Thyroid gland (tissue), 4 donors: ENCODE measurements around the gene TBX2. TPM values are rescaled to one million over a fixed set of nuclear protein-coding genes. Genes with fewer than 3 reads are reported as not detected.

ENCODE experiments used
- DNase-seq, 2 donors: peaks; one replicate each; pipeline ENCODE4 v3.0.0-alpha.2; 2019
- H3K27ac ChIP-seq, 3 donors: fragments of 200-600 bp; sonication (generic); 1 replicate in 2 of 3; 2 replicates in 1 of 3; pipeline ENCODE4 v1.5.1; 2016 to 2019; ENCODE audit warnings: mild to moderate bottlenecking in 1 of 3, moderate library complexity in 1 of 3
- H3K27me3 ChIP-seq: fragments of 200-600 bp; sonication (generic); one replicate; pipeline ENCODE4 v1.5.1; 2019
- H3K36me3 ChIP-seq, 2 donors: fragments of 200-600 bp; sonication (generic); one replicate each; pipeline ENCODE4 v1.5.1; 2016 to 2019
- H3K4me1 ChIP-seq, 2 donors: fragments of 200-600 bp; sonication (generic); one replicate each; pipeline ENCODE4 v1.5.1; 2017 to 2019
- H3K4me3 ChIP-seq, 3 donors: fragments of 200-600 bp; sonication (generic); replicated peaks in 1 of 3; 1 replicate in 2 of 3; 2 replicates in 1 of 3; pipeline ENCODE4 v1.5.1; 2016; ENCODE audit warnings: mild to moderate bottlenecking in 1 of 3
- H3K9me3 ChIP-seq: fragments of 200-600 bp; sonication (generic); one replicate; pipeline ENCODE4 v1.5.1; 2017
- CTCF ChIP-seq, 6 experiments: fragments of 200-600 bp in 3 of 6; fragments of 450-650 bp in 3 of 6; sonication (generic) in 3 of 6; IDR thresholded peaks; one replicate each; pipeline ENCODE4 v1.5.1; 2016 to 2019; ENCODE audit warnings: antibody characterized with exemption in 6 of 6, mild to moderate bottlenecking in 2 of 6, inconsistent platforms in 1 of 6, moderate library complexity in 1 of 6
- POLR2A ChIP-seq, 2 donors: fragments of 450-650 bp; IDR thresholded peaks; one replicate each; pipeline ENCODE4 v1.6.1; 2017; ENCODE audit warnings: antibody characterized with exemption in 2 of 2, mild to moderate bottlenecking in 2 of 2, moderate library complexity in 1 of 2
- WGBS, 2 donors: methylation state at CpG; one replicate each; pipeline ENCODE4 v1.1.5; 2017; 5-methylcytosine and 5-hydroxymethylcytosine counted together
- intact Hi-C: fragments of 100-400 bp; cut with DNase I; formaldehyde crosslinking; loops from one replicate; pipeline ENCODE4 v1.15.1; 2023
- total RNA-seq, 4 donors: library from RNA; depleted of rRNA; stranded (reverse); fragments of >200 nt; gene quantifications; one replicate each; pipeline ENCODE4 v1.2.3, GENCODE V29; 2016

Gene TBX2
- total RNA-seq, 4 donors from 2014 or later: 5.3 to 20.2 (median 11.0) TPM

DNA sequence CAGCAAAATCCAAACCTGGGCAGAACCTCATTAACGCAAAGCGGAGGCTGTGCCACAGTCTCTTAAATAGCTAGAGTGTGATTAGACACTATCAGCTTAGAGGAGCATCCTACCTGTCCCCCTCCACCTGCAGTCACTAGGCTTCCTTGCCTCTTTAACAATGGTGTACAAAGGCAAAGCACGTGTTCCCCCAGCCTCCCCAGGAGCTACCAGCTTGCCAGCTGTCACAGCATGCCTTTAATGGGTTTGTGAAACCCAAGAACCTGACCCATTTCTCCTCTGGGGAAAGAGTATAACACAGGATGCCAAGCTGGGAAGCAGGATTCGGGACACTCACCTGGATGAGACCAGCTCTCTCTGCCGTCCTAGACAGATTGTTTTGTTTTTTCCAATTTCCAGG, 37.2 kb upstream of the TBX2 start:
- no peak for DNase-seq

DNA sequence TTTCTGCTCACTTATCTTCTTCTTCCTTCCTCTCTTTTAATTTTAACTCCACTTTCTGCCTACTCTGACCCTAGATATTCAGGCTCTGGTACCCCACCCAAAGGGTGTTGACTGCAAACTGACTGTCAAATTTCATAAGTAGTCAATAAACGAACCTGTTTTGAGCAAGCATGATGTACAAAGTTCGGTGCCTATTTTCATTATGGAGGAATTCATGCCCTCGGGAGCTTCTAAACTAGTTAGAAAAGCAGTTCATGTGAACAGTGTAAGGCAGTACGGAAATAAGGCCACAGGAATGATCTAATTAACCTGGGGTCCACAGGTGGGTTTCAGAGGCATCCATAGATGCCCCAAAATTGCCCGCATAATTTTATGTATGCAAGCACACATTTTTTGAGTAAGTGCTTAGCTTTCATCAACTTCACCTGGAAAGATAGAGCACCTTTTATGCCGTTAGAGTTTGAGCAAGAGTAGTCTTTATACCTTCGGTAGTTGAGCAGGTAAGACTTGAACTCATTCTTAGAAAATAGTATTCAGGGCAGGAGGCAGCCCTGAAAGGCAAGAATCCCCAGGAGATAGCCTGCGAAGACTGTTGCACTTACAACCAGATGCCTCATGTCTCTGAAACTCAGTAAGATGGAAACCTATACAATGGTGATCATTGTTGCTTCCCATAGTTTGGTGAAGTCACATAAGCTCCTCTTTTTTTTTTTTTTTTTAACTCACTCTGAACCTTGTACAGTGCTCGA, 36.6 kb upstream of the TBX2 start:
- Histone ChIP-seq H3K27me3 (no peaks in the 10 kb centered on the region), H3K27ac (no peak overlapping the region), H3K9me3 (no peaks in the 10 kb centered on the region), H3K4me1 (peaks cover 12 to 14% of the 10 kb centered on the region in 2 donors), H3K4me3 (no peak overlapping the region), H3K36me3 (no peaks in the 10 kb centered on the region)
- 91 to 95% methylated on average over 9 of the region's 9 CpGs for WGBS, 2 donors
- no peak for DNase-seq
- no peak for TF ChIP-seq POLR2A (IDR thresholded peaks at IDR 0.05)
- no peak for TF ChIP-seq CTCF (IDR thresholded peaks at IDR 0.05)
- intact Hi-C loops: no loop called here

More for the DNA sequence above, 37.2 kb upstream of the TBX2 start:
- no peaks in the 10 kb centered on the region for H3K9me3 ChIP-seq
- H3K36me3 ChIP-seq: no peaks in the 10 kb centered on the region
- H3K4me1 ChIP-seq: peaks cover 5 to 8% of the 10 kb centered on the region in 2 donors
- TF ChIP-seq POLR2A (IDR thresholded peaks at IDR 0.05) (no peak), CTCF (IDR thresholded peaks at IDR 0.05) (no peak)
- intact Hi-C loops: no loop called here
- H3K27me3 ChIP-seq: no peaks in the 10 kb centered on the region
- H3K27ac ChIP-seq: no peak overlapping the region
- WGBS, 2 donors: 89 to 95% methylated on average over 5 of the region's 5 CpGs
- no peak overlapping the region for H3K4me3 ChIP-seq

DNA sequence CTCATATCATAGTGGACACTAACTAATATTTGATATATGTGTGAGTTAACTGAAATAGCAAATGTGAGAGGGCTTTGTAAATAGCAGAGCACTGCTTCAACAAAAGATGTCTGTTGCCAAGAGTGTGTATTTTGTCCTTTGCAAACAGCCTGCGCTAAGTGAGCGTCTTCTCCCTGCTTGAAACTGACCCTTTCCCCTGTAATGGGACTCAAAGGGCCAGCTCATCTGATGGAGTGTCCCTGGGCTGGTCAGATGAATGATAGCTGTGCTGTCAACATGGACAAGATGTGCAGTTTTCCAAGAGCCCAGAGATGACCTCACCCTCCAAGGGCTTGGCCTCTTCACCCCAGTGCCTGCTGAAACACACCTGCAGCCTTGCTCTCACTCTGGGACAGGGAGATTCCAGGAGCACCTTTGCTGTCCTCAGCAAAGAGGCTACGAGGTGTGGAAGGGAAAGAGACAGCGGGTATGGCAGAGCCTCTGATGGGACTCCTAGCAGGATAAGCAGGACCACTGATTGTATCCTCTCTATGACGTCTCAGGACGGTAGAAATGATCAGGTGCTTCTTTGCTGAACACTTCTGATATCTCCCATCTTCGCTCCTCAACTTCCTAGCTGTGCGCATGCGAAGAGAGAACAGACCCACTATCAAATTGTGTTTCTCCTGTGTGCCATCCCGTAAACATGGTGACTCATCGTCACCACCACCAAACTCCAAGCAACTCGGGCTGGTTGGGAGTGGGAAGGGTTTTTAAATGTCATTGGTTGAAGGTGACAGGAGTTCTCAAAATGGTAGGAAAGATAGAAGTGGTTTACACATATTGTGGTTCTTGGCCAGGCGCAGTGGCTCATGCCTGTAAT, 35.8 kb upstream of the TBX2 start:
- 96 to 98% methylated on average over 13 of the region's 13 CpGs for WGBS, 2 donors

DNA sequence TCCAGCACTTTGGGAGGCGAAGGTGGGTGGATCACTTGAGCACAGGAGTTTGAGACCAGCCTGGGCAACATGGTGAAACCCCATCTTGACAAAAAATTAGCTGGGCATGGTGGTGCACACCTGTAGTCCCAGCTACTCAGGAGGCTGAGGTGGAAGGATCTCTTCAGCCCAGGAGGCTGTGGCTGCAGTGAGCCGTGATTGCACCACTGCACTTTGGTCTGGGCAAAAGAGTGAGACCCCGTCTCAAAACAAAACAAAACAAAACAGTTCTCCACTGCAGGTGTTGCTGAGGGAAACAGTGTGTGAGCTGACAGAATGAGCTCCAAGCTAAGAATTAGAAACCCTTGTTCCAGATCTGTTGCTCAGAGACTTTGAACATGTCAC, 35.2 kb upstream of the TBX2 start:
- no peak for DNase-seq
- Histone ChIP-seq H3K27me3 (no peaks in the 10 kb centered on the region), H3K4me3 (no peak overlapping the region), H3K4me1 (peaks cover 26 to 29% of the 10 kb centered on the region in 2 donors), H3K27ac (no peak overlapping the region), H3K36me3 (no peaks in the 10 kb centered on the region), H3K9me3 (no peaks in the 10 kb centered on the region)
- intact Hi-C loops: no loop called here
- 96 to 97% methylated on average over 3 of the region's 3 CpGs for WGBS, 2 donors
- no peak for TF ChIP-seq POLR2A (IDR thresholded peaks at IDR 0.05)
- no peak for TF ChIP-seq CTCF (IDR thresholded peaks at IDR 0.05)

More for the DNA sequence above, 35.8 kb upstream of the TBX2 start:
- Histone ChIP-seq H3K27me3 (no peaks in the 10 kb centered on the region), H3K4me1 (peaks cover 20 to 23% of the 10 kb centered on the region in 2 donors), H3K4me3 (no peak overlapping the region), H3K9me3 (no peaks in the 10 kb centered on the region), H3K36me3 (no peaks in the 10 kb centered on the region), H3K27ac (no peak overlapping the region)
- no peak for DNase-seq
- no peak for TF ChIP-seq POLR2A (IDR thresholded peaks at IDR 0.05)
- TF ChIP-seq CTCF (IDR thresholded peaks at IDR 0.05): no peak
- intact Hi-C loops: no loop called here
